ENCODE measurements around the gene RBKS.

Gene RBKS

GRCh38 chr2:27901234-27901633 is 11.0 kb upstream of the RBKS start:
- TF ChIP-seq CTCF (IDR thresholded peaks at IDR 0.05; ENCODE audit: low read depth, low read length, missing control alignments), result no peak
- DNase-seq (ENCODE audit: low read depth), result no peak
- in situ Hi-C loops (cut with HindIII; ENCODE audit: low sequenced_read_pairs), result no loop called here
- H3K4me3 ChIP-seq (ENCODE audit: low read depth, low read length), result no peak overlapping the region

- no peak for TF ChIP-seq CTCF (IDR thresholded peaks at IDR 0.05; ENCODE audit: low read depth, low read length, missing control alignments)
- no peak for DNase-seq (ENCODE audit: low read depth)
- in situ Hi-C loops (cut with HindIII; ENCODE audit: low sequenced_read_pairs), result no loop called here
- H3K4me3 ChIP-seq (ENCODE audit: low read depth, low read length), result no peak overlapping the region
These were observed 7.5 kb upstream of the RBKS start for GRCh38 chr2:27897717-27898116.

GRCh38 chr2:27893006-27893405 is 2.8 kb upstream of the RBKS start:
- no peak overlapping the region for H3K4me3 ChIP-seq (ENCODE audit: low read depth, low read length)
- no peak for DNase-seq (ENCODE audit: low read depth)
- no peak for TF ChIP-seq CTCF (IDR thresholded peaks at IDR 0.05; ENCODE audit: low read depth, low read length, missing control alignments)

GRCh38 chr2:27891673-27892105 is 1.5 kb upstream of the RBKS start:
- H3K4me3 ChIP-seq (ENCODE audit: low read depth, low read length), result peak overlapping the region; percentile 82
- TF ChIP-seq CTCF (IDR thresholded peaks at IDR 0.05; ENCODE audit: low read depth, low read length, missing control alignments), result no peak
- no peak for DNase-seq (ENCODE audit: low read depth)
- in situ Hi-C loops (cut with HindIII; ENCODE audit: low sequenced_read_pairs), result no loop called here

More at GRCh38 chr2:27893006-27893405, 2.8 kb upstream of the RBKS start:
- in situ Hi-C loops (cut with HindIII; ENCODE audit: low sequenced_read_pairs), result no loop called here

- no peak for TF ChIP-seq CTCF (IDR thresholded peaks at IDR 0.05; ENCODE audit: low read depth, low read length, missing control alignments)
- DNase-seq (ENCODE audit: low read depth), result peak; percentile 59
- in situ Hi-C loops (cut with HindIII; ENCODE audit: low sequenced_read_pairs), result no loop called here
- H3K4me3 ChIP-seq (ENCODE audit: low read depth, low read length), result peak overlapping the region; percentile 82
These were observed 911 bp upstream of the RBKS start for GRCh38 chr2:27890924-27891672.

- in situ Hi-C loops (cut with HindIII; ENCODE audit: low sequenced_read_pairs), result no loop called here
- peak overlapping the region; percentile 82 for H3K4me3 ChIP-seq (ENCODE audit: low read depth, low read length)
- no peak for TF ChIP-seq CTCF (IDR thresholded peaks at IDR 0.05; ENCODE audit: low read depth, low read length, missing control alignments)
- no peak for DNase-seq (ENCODE audit: low read depth)
These were observed 427 bp downstream of the RBKS start for GRCh38 chr2:27889774-27890145.
